Breast epithelium (tissue), 3 donors: Measurements from ENCODE around the gene ENKUR.

Experiments used
- POLR2A ChIP-seq: fragments of 450-650 bp; IDR thresholded peaks from one replicate; pipeline ENCODE4 v1.6.1; 2016; ENCODE audit warnings: antibody characterized with exemption, mild to moderate bottlenecking, moderate library complexity
- TF ChIP-seq, protein P1 (sequence below), 3 donors: fragments of 450-650 bp; IDR thresholded peaks; one replicate each; pipeline ENCODE4 v1.5.1; 2016 to 2017; ENCODE audit warnings: antibody characterized with exemption in 3 of 3, mild to moderate bottlenecking in 3 of 3, moderate library complexity in 3 of 3

GRCh38 chr10:24951201-24952142, 64.5 kb downstream of the ENKUR start:
- TF ChIP-seq, protein P1, sequence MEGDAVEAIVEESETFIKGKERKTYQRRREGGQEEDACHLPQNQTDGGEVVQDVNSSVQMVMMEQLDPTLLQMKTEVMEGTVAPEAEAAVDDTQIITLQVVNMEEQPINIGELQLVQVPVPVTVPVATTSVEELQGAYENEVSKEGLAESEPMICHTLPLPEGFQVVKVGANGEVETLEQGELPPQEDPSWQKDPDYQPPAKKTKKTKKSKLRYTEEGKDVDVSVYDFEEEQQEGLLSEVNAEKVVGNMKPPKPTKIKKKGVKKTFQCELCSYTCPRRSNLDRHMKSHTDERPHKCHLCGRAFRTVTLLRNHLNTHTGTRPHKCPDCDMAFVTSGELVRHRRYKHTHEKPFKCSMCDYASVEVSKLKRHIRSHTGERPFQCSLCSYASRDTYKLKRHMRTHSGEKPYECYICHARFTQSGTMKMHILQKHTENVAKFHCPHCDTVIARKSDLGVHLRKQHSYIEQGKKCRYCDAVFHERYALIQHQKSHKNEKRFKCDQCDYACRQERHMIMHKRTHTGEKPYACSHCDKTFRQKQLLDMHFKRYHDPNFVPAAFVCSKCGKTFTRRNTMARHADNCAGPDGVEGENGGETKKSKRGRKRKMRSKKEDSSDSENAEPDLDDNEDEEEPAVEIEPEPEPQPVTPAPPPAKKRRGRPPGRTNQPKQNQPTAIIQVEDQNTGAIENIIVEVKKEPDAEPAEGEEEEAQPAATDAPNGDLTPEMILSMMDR (IDR thresholded peaks at IDR 0.05) = no peak
- TF ChIP-seq POLR2A = no peak
